SK-N-SH (cell line): ENCODE results near the gene KLHL12.

ENCODE experiments used
- CHD2 ChIP-seq: fragments of 150-350 bp; IDR thresholded peaks from 2 replicates; pipeline ENCODE4 v1.6.1; 2018; ENCODE audit warnings: low read length; ENCODE audit not compliant: partially characterized antibody
- CTCF ChIP-seq: fragments of 200-600 bp; sonication (generic); IDR thresholded peaks from 2 replicates; pipeline ENCODE4 v1.6.1; 2017; ENCODE audit warnings: antibody characterized with exemption, mild to moderate bottlenecking, moderate library complexity
- GABPA ChIP-seq: IDR thresholded peaks from 2 replicates; pipeline ENCODE4 v1.4.0; 2012; ENCODE audit warnings: low read depth, mild to moderate bottlenecking
- MXI1 ChIP-seq: IDR thresholded peaks from 2 replicates; pipeline ENCODE4 v1.6.1; 2012; ENCODE audit warnings: mild to moderate bottlenecking, low read depth, low read length, improper control_type of control experiment
- POLR2AphosphoS5 ChIP-seq: IDR thresholded peaks from 2 replicates; pipeline ENCODE4 v1.6.1; 2012; ENCODE audit warnings: low read depth, low read length
- SIN3A ChIP-seq: IDR thresholded peaks from 2 replicates; pipeline ENCODE4 v1.6.1; 2012; ENCODE audit warnings: low read depth, mild to moderate bottlenecking, low read length, moderate library complexity, borderline replicate concordance
- TCF12 ChIP-seq: IDR thresholded peaks from 2 replicates; pipeline ENCODE4 v1.4.0; 2012
- USF2 ChIP-seq: fragments of 150-350 bp; IDR thresholded peaks from 2 replicates; pipeline ENCODE4 v1.6.1; 2017; ENCODE audit warnings: antibody characterized with exemption, low read length, low read depth, borderline replicate concordance
- YY1 ChIP-seq: IDR thresholded peaks from 2 replicates; pipeline ENCODE4 v1.4.0; 2012; ENCODE audit warnings: low read depth, mild to moderate bottlenecking
- ZBTB33 ChIP-seq: IDR thresholded peaks from 2 replicates; pipeline ENCODE4 v1.4.0; 2012; ENCODE audit warnings: low read depth, borderline replicate concordance

GRCh38 chr1:202858331-202858730 lies 68.7 kb downstream of the KLHL12 start:
- TF ChIP-seq POLR2AphosphoS5 (no peak), CTCF (no peak), YY1 (no peak), GABPA (no peak), MXI1 (no peak), USF2 (no peak), TCF12 (no peak), SIN3A (no peak), CHD2 (no peak), ZBTB33 (no peak)
